OCI-LY3 (cell line): ENCODE results near the gene CITED2.

Experiments used
- H2AFZ ChIP-seq: fragments of 200-600, 300-600 bp; shearing (Covaris generic); 2 replicates; pipeline ENCODE4 v1.6.0; 2014; ENCODE audit warnings: antibody characterized with exemption, low read depth, low read length
- H3K27ac ChIP-seq: fragments of 200-600, 300-600 bp; sonication (generic); 2 replicates; pipeline ENCODE4 v1.5.1; 2014; ENCODE audit warnings: mild to moderate bottlenecking, low read length, moderate library complexity, mixed read lengths
- H3K27me3 ChIP-seq: fragments of 200-600, 300-600 bp; sonication (generic); 2 replicates; pipeline ENCODE4 v1.6.1; 2014; ENCODE audit warnings: low read depth, low read length, mixed read lengths
- H3K36me3 ChIP-seq: fragments of 200-600, 300-600 bp; sonication (generic); replicated peaks from 2 replicates; pipeline ENCODE3; 2014; ENCODE audit warnings: low read depth, low read length, mixed read lengths
- H3K4me1 ChIP-seq: fragments of 300-600, 200-600 bp; sonication (generic); 2 replicates; pipeline ENCODE4 v1.6.1; 2014; ENCODE audit warnings: low read length, mixed read lengths
- H3K4me2 ChIP-seq: fragments of 200-600, 300-600 bp; sonication (generic); 2 replicates; pipeline ENCODE4 v1.6.1; 2014; ENCODE audit warnings: low read length, mixed read lengths
- H3K4me3 ChIP-seq: fragments of 300-600, 200-600 bp; sonication (generic); 2 replicates; pipeline ENCODE4 v1.5.1; 2014; ENCODE audit warnings: antibody characterized with exemption, mild to moderate bottlenecking, low read length, moderate library complexity
- H3K79me2 ChIP-seq: fragments of 300-600, 200-600 bp; shearing (Covaris generic); 2 replicates; pipeline ENCODE4 v1.6.1; 2014; ENCODE audit warnings: mild to moderate bottlenecking, low read length, mixed read lengths
- H3K9ac ChIP-seq: fragments of 300-600, 200-600 bp; shearing (Covaris generic); 2 replicates; pipeline ENCODE4 v1.6.0; 2014; ENCODE audit warnings: mild to moderate bottlenecking, low read length, moderate library complexity
- H3K9me3 ChIP-seq: fragments of 200-600, 300-600 bp; shearing (Covaris generic); 2 replicates; pipeline ENCODE4 v1.6.1; 2014; ENCODE audit warnings: low read length, mixed read lengths; ENCODE audit not compliant: insufficient read depth
- H4K20me1 ChIP-seq: fragments of 200-600, 300-600 bp; sonication (generic); 2 replicates; pipeline ENCODE4 v1.6.1; 2016; ENCODE audit warnings: low read length, mixed read lengths; ENCODE audit not compliant: insufficient read depth
- CTCF ChIP-seq: fragments of 200-600, 300-600 bp; sonication (generic); IDR thresholded peaks from 2 replicates; pipeline ENCODE4 v1.5.1; 2014; ENCODE audit warnings: antibody characterized with exemption, low read length, low read depth
- EZH2phosphoT487 ChIP-seq: fragments of 200-600 bp; shearing (Covaris generic); IDR thresholded peaks from 2 replicates; pipeline ENCODE4 v1.6.1; 2018; ENCODE audit warnings: antibody characterized with exemption, mixed run types, low read depth

CITED2 gene

GRCh38 chr6:139409026-139409425 lies 34.6 kb upstream of the CITED2 start:
- no peak overlapping the region for H3K4me2 ChIP-seq
- H4K20me1 ChIP-seq = no peaks in the 10 kb centered on the region
- H3K79me2 ChIP-seq = no peaks in the 10 kb centered on the region
- no peaks in the 10 kb centered on the region for H3K27me3 ChIP-seq
- no peak overlapping the region for H3K27ac ChIP-seq
- no peak overlapping the region for H2AFZ ChIP-seq
- H3K4me3 ChIP-seq = no peak overlapping the region
- no peak overlapping the region for H3K9ac ChIP-seq
- H3K9me3 ChIP-seq = no peaks in the 10 kb centered on the region
- no peaks in the 10 kb centered on the region for H3K4me1 ChIP-seq
- no peaks in the 10 kb centered on the region for H3K36me3 ChIP-seq
- TF ChIP-seq CTCF (no peak), EZH2phosphoT487 (no peak)

GRCh38 chr6:139407718-139408222 lies 33.3 kb upstream of the CITED2 start:
- H3K36me3 ChIP-seq = no peaks in the 10 kb centered on the region
- no peaks in the 10 kb centered on the region for H3K79me2 ChIP-seq
- no peak overlapping the region for H3K27ac ChIP-seq
- H4K20me1 ChIP-seq = no peaks in the 10 kb centered on the region
- no peak overlapping the region for H2AFZ ChIP-seq
- no peak overlapping the region for H3K9ac ChIP-seq
- no peaks in the 10 kb centered on the region for H3K9me3 ChIP-seq
- H3K4me1 ChIP-seq = no peaks in the 10 kb centered on the region
- no peak for TF ChIP-seq CTCF
- TF ChIP-seq EZH2phosphoT487 = no peak
- no peak overlapping the region for H3K4me2 ChIP-seq
- H3K4me3 ChIP-seq = no peak overlapping the region
- no peaks in the 10 kb centered on the region for H3K27me3 ChIP-seq

- Histone ChIP-seq H2AFZ (no peak overlapping the region), H3K4me3 (no peak overlapping the region), H3K36me3 (no peaks in the 10 kb centered on the region), H3K27me3 (no peaks in the 10 kb centered on the region), H3K27ac (no peak overlapping the region), H3K79me2 (no peaks in the 10 kb centered on the region), H3K9me3 (no peaks in the 10 kb centered on the region), H3K4me1 (no peaks in the 10 kb centered on the region), H3K4me2 (no peak overlapping the region), H3K9ac (no peak overlapping the region), H4K20me1 (no peaks in the 10 kb centered on the region)
- TF ChIP-seq CTCF (no peak), EZH2phosphoT487 (no peak)
These were observed 32.3 kb upstream of the CITED2 start for GRCh38 chr6:139406577-139407343.

GRCh38 chr6:139402876-139403386 lies 28.5 kb upstream of the CITED2 start:
- Histone ChIP-seq H3K9ac (no peak overlapping the region), H3K27ac (no peak overlapping the region), H3K79me2 (no peaks in the 10 kb centered on the region), H3K27me3 (no peaks in the 10 kb centered on the region), H3K4me2 (no peak overlapping the region), H2AFZ (no peak overlapping the region), H4K20me1 (no peaks in the 10 kb centered on the region), H3K36me3 (no peaks in the 10 kb centered on the region), H3K9me3 (no peaks in the 10 kb centered on the region), H3K4me1 (no peaks in the 10 kb centered on the region), H3K4me3 (no peak overlapping the region)
- TF ChIP-seq EZH2phosphoT487 = no peak
- TF ChIP-seq CTCF = no peak
